ENCODE data around the gene CCDC174.

DNA sequence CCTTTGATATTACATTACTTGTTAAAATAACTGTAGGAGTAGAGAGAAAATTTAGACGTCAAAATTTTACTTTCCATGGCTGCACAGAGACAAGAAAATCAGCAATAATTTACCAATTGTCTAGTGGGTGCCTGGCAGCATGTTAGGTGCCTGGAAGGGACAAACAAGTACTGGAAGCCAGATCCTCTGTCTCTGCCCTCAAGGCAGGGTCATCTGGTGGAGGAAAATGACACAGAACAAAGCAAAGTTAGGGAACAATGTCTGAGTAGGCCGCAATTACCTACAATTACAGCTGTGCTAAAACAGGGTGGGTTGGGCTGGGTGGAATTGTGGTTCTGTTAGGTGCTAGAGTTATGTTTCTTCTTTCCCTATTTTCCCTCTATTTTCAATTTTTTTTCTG is 7.4 kb downstream of the CCDC174 start:
- TF ChIP-seq CTCF (conservative IDR thresholded peaks at IDR 0.05) (no peak), ZFX (IDR thresholded peaks at IDR 0.05) (no peak)

All from C4-2B (cell line).